DMS153 (cell line): Measurements from ENCODE around the gene RBP7.

Experiments
- DNase-seq: peaks from one replicate; lab custom pipeline; 2025; lab: John Stamatoyannopoulos, UW

Gene RBP7

DNA sequence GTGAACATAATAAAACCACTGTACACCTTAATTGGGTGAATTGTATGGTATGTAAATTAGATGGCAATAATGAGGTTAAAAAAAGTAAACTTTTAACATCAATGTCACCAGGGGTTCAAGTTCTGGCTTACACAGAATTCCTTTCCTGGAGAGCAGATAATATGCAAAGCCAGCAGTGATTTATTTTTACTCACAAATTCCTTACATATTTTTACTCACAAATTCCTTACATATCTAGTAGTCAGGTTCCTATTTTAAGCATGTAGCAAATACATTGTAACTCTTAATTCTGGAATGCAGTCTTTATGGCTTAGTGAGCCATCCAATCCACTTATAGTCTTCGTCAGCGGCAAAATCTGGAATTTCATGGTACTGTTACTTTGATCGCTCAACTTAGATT lies 34.4 kb downstream of the RBP7 start:
- no peak for DNase-seq

DNA sequence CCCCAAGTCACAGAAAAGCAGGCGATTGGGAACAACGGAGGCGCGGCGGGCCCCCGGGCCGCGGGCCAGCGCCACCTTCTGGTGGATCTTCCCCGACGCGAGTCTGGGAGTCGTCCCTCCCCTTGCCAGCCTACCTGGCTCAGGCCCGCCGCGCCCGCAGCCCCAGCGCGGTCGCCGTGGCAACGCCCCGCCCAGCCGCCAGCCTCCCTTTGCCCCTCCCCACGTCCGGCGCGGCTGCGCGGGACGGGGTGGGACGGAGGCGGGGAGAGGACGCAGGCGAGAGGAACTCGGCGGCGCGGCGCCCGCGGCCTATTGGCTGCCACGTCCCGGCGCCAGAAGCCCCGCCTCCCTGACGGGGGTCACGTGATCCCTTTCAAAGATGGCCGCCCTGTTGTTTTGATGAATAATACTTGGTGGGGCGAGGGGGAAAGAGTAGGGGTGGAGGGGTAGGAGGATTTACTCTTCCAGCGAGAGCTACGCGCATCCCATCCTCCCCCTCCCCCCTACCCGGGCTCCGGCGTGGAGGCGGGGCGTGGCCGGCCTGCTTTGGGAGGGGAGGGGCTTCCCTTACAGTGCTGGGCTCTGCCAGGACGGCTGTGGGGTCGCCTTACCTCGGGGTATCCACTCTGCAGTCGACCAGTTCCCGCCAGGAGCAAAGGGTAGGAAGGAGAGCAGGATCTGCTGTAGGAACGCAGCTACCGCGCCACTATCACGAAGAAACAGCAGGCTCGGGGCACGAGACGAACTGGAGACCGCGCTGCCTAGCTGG lies 35.7 kb downstream of the RBP7 start, which contains the start of gene UBE4B:
Gene UBE4B, plus strand, starts transcription at position 369 of the 769 bp plus-strand sequence. CDS start 713 bp downstream, outside the sequence.
- DNase-seq, result peak; percentile 98

DNA sequence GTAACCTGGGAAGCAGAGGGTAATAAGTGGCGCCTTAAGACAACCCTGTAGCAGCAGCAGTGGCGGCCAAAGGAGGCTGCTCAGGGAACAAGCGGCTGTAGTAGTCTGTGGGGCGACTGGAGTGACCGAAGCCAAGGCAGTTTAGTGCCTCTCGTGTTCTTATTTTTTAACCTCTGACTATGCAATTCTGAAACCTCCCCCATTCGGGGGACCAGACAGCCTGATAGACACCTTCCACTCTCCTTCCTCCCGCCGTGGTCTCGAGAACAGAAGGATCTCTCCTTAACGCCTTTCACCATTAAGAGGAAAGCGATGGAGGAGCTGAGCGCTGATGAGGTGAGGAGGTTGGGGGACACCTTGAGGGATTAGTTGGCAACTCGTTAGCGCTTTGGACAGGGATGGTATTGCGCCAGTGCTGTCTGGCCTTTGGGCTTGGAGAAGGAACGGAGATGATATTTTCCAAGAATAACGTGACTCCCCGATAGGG lies 36.4 kb downstream of the RBP7 start:
- DNase-seq, result no peak

DNA sequence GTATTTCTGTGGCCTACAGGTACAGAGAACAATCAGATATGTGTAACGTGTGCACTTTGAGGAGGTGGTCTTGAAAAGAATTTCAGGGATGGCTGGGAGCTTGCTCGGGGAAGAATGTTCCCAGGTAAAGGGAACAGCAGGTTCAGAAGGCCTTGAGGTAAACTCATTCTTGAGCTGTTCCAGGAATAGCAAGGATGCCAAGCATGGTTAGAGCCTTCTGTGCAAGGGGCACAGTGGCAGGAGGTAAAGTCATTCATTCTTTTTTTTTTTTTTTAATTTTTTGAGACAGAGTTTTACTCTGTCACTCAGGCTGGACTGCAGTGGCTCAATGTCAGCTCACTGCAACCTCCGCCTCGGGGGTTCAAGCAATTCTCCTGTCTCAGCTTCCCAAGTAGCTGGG lies 45.7 kb downstream of the RBP7 start:
- no peak for DNase-seq

DNA sequence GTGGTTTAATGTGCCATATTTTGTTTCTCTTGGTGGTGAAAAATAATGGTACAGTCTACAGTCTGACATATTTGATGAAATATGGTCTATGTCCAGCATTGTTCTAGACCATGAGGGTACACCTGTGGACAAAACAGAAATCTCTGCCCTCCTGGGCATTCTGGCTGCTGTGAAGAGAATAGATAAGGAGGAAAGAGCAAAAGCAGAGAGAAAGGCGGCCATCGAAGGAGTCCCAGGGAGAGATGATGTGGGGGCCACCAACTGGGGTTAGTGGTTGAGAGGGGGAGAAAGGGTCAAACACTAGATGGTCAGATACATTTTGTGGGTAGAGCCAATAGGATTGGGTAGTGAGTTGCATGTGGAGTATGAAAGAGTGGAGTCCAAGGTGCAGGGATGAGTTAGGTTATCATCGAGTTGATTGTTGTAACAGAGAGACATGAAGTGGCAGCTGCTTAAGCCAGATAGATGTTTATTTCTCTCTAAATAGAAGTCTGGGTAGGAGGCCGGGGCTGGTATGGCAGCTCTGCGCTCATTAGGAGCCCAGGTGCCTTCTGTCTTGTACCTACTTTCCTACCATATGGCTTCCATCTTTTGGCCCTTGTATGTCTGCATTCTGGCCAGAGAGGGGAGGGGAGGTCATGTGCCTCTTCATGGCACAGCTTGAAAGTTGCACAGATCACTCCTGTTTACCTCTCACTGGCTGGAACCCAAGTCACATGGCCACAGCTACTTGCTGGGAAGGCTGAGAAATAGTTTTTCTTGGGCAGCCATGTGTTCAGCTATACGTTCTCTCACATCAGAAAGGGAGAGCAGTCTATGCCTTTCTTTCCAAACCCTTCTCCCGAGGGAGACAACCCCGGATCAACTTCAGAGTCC lies 48.7 kb downstream of the RBP7 start:
- DNase-seq, result no peak

DNA sequence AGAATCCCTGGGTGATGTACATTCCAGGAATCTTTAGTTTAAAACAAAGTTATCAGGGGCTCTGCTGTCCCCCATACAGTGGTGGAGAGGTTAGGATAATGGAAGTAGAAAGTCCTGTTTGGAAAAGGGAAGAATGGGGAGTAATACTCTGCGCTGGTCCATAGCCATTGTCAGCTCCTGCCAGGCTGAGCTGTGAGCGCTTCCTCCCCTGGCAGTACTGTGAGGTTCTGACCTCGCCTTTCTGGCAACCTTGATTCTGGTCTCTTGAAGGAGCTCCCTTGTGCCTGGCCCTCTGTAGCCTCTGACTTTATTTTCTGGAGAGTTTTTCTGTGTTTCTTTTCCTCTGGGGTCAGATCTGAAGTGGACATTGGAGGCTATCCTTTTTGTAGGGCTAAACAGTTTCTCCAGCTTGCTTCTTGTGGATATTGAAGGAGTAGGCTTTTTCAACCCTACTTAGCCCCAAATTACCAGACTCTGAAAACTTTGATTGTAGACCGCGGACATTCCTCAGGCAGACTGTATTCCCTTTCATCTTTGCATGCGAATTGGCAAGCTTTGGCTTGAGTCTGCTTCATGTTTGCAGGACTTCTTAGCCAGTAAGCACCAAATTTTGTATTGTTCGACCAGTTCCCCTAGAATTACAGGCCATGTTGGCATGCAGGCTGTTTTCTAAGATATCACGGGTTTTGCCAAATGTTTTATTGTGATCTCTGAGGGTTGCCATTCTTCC lies 49.5 kb downstream of the RBP7 start:
- DNase-seq, result no peak

DNA sequence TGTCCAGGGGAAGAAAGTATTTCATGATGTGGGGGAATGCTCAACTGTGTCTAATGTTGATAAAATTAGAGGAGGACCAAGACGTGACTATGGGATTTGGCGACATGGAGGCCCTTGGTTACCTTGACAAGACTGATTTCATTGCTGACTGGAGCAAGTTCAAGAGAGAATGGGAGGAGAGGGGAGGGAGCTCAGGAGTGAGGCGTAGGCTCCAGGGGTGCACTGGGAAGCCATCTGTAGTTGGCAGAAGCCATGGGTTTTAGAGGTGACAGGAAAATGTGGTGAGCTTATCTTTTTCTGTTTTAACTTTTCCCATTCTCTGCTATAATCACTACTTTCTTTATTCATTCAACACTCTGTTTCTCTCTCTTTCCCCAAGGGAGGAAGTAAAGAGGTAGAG lies 51.6 kb downstream of the RBP7 start:
- DNase-seq, result no peak

DNA sequence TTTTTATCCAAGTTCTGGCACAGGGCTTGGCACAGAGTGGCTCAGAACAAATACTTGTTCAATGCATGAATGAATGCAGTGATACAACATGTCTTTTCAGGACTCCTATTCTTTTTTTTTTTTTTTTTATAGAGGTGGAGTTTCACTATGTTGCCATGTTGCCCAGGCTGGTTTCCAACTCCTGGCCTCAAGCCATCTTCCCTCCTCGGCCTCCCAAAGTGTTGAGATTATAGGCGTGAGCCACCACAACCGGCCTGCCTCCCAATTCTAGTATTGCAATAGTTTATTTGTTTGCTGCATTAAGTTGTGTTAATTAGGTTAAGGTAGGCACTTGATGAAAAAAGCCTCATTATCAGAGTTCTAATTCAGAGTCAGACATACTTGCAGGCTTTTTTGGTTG lies 53.6 kb downstream of the RBP7 start:
- no peak for DNase-seq

DNA sequence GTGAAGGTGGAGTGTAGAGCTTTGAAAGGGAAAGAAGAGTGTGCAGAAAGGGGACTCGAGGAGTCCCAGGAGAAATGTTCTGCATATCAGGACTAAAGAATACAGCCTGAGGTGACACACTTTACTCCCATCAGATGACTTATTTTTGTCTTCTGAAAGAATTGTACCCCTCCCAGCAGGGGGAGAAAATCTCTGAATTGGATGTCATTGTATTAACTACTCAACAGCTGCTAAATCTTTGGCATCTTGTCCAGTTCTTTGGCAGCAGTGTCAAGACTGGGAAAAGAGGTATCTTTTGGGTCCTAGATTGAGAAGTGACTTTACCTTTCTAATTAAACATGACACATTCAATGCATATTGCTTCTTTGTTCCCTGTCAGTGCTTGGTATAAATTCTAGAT lies 54.6 kb downstream of the RBP7 start:
- DNase-seq, result no peak

DNA sequence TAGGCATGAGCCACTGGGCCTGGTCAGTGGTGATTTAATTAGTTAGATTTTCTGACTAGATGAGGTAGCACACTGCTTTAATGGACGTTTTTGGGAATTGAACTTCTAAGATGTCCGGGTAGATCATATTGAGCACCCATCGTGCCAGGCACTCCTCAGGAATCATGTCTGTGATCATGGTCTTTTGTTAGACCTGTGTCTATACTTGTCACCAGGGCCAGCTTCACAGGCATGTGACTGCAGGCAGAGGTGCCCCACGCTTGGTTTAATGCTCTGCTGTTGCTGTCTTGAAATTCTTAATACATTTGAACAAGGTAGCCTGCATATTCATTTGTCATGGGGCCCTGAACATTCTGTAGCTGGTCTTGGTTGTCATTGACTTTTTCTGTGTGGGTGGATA lies 55.3 kb downstream of the RBP7 start:
- no peak for DNase-seq

DNA sequence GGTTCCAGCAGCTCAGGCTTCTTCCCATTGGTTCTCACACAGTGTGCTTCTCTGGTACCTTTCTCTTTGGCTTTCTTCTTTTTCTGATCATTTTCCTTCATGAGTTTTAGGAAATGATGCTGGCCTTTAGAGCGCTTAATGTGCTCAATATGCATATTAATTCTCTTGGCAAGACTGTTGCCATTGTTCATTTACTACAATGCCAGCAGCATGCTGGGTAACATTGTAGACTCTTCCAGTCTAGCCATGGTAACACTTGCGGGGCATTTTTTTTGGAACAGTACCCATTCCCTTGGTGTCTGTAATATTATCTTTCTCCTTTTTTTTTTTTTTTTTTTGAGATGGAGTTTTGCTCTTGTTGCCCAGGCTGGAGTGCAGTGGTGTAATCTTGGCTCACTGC lies 57.4 kb downstream of the RBP7 start:
- DNase-seq, result no peak

DNA sequence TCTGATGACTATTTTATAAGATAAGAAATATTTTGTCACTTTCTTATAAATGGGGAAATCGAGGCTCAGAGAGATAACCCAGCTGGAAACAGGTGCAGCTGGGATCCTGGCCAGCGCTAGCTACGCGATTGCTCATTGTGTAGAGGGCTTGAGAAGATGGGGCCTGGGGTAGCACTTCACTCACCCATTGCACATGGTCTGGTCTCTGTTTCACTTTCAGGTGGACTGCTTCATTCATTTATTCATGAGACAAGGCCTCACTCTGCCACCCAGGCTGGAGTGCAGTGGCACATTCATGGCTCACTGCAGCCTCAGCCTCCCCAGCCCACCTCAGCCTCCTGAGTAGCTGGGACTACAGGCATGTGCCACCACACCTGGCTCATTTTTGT lies 59.6 kb downstream of the RBP7 start:
- peak; percentile 17 for DNase-seq

DNA sequence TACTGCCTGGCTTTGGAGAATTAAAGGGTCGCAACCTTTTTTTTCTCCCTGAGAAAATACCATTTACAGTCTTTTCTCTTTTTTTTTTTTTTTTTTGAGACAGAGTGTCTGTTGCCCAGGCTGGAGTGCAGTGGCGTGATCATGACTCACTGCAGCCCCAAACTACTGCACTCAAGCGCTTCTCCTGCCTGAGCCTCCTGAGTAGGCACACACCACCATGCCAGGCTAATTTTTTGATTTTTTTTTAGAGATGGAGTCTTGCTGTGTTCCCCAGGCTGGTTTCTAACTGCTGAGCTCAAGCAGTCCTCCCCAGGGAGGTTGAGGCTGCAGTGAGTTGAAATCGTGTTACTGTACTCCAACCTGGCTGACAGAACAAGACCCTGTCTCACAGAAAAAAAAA lies 60.3 kb downstream of the RBP7 start:
- no peak for DNase-seq

DNA sequence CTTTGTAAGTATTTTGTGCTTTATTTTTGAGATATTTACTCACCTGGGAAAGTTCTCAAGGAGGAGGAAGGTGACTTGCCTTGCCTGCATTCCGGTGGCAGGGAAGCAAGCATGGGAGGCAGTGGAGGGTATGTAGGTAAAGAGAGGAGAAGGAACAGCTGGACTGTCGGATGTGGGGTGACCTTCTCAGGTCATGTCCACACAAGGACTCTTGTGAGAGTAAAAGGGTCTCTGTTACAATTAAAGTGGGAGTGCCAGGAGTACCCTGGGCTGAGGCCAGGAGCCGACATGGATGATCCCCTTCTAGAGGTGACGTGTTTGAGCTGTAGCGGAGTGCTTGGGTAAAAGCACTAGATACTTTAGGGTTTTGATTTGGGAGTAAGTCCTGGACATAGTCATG lies 60.8 kb downstream of the RBP7 start:
- DNase-seq, result no peak

DNA sequence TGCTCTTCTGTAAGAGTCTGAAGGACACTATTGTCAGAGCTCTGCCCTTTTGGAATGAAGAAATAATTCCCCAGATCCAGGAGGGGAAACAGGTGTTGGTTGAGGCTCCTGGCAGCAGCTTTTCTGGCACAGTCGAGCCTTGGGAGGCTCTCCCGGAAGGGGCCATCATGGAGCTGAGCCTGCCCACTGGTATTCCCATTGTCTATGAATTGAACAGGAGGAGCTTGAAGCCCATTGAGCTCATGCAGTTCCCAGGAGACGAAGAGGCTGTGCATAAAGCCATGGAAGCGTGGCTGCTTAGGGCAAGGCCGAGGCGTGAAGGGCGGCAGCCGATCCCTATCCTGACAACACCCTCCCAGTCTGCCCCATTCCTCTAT lies 62.3 kb downstream of the RBP7 start:
- DNase-seq, result peak; percentile 53

DNA sequence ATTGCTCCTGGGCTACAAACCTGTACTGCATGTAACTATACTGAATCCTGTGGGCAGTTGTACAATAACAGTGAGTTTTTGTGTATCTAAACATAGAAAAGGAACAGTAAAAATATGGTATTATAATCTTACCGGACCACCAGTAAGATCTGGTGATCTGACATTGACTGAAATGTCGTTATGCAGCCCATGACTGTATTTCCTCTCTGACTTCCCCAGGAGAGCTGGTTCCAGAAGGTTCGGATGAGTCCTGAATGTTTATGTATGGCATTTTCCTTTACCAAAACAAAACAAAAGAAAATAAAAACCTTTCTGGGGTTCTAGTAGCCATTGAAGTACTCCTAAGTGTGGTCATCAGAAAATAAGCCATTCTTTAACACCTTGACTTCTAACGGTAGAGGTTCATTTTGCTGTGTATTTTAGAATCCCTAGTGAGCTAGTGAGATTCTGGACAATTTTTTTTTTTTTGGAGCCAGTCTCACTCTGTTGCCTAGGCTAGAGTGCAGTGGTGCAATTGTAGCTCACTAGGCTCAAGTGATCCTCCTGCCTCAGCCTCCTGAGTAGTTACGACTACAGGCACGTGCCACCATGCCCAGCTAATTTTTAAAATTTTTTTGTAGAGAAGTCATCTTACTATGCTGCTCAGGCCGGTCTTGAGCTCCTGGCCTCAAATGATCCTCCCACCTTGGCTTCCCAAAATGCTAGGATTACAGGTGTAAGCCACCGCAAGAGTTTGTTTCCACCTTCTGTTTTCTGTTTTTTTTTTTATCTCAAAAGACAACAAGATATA lies 63.5 kb downstream of the RBP7 start:
- DNase-seq, result no peak

DNA sequence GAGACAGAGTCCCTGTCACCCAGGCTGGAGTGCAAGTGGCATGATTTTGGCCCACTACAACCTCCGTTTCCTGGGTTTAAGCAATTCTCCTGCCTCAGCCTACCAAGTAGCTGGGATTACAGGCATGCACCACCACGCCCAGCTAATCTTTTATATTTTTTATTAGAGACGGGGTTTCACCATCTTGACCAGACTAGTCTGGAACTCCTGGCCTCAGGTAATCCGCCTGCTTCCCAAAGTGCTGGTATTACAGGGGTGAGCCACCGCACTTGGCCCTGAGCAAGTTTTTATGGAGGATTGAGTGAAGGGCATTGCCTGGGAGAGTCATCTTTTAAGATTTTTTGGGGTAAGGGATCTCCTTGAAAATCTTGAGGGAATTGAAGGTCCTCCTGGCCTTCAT lies 64.2 kb downstream of the RBP7 start:
- no peak for DNase-seq

DNA sequence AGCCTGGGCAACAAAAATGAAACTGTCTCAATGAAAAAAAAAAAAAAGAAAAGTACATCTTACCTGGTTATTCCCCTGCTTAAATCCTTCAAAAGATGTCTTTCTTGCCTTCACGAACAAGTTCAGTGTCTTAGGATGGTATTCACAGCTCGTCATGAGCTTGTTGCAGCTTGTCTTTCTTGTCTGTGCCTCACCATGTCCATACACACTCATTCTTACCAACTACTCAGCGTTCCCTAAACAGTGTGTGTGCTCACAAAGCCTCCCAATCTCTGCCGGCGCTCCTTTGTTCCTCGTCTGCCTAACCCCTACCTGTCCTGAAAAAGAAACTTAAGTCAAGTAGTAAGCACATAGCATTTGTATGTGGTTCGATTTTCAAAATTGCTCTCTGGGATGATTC lies 66.8 kb downstream of the RBP7 start:
- no peak for DNase-seq

DNA sequence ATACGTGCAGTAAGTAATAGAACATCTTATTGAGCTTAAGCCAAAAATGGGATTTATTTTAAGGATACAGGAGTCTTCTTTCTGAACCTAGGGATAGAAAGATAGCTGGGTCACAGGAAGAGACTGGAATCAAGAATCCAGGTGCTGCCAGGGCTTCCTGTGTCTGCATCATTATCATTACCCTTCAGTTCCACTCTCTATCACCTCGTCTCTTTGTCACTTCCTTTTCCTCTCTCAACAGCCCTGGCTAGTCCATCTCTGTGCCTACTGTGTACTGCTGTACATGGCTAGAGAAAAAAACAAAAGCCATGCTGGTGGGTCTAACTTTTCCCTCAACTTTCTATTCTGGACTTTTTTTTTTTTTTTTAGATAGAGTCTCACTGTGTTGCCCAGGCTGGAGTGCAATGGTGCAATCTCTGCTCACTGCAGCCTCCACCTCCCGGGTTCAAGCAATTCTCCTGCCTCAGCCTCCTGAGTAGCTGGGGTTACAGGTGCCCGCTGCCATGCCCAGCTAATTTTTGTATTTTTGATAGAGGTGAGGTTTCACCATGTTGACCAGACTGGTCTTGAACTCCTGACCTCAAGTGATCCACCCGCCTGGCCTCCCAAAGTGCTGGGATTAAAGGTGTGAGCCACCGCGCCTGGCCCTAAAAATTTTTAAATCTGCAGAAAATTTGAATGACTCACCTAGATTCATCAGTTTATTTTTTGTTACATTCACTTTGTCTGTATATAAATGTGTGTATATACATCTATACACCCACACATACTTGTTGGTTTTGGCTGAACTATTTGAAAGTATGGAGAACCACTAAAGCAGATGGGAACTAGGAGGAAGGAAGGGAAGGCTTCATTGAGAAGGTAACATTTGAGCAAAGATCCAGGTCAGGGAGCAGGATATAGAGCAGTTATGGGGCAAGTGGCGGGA lies 67.7 kb downstream of the RBP7 start:
- no peak for DNase-seq

DNA sequence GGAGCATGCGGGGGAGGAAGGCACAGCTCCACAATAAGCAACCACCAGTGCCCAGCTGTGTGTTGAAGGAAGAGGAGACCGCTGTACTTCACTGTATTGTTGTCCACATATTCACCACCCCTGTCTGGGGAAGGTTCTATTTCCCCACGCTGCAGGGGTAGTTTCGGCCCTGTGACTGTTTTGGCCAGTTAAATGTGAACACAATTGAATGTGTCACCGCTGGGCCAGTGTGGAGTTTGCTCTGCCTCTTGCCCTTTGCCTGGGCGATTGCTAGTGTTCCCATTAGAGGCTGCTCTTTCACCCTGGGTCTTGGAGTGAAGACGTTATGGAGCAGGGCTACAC lies 68.3 kb downstream of the RBP7 start:
- no peak for DNase-seq
